HT-29 (cell line): ENCODE results near the gene IKBKE. TPM values are rescaled to one million over a fixed set of nuclear protein-coding genes. Genes with fewer than 3 reads are reported as not detected.
A peak's percentile ranks its signal among the peaks of the same experiment; 100 is the strongest.

Source experiments
- DNase-seq: peaks from one replicate; pipeline ENCODE4 v3.0.0-alpha.2; 2015; ENCODE audit warnings: low spot score
- total RNA-seq: library from RNA; depleted of rRNA; stranded (reverse); fragments of >200 nt; shearing (Covaris generic); gene quantifications from 2 replicates; pipeline ENCODE4 v1.2.3, GENCODE V29; 2014; rRNA removed

The IKBKE gene
- 11.7 and 12.0 TPM in 2 replicates for total RNA-seq

DNA sequence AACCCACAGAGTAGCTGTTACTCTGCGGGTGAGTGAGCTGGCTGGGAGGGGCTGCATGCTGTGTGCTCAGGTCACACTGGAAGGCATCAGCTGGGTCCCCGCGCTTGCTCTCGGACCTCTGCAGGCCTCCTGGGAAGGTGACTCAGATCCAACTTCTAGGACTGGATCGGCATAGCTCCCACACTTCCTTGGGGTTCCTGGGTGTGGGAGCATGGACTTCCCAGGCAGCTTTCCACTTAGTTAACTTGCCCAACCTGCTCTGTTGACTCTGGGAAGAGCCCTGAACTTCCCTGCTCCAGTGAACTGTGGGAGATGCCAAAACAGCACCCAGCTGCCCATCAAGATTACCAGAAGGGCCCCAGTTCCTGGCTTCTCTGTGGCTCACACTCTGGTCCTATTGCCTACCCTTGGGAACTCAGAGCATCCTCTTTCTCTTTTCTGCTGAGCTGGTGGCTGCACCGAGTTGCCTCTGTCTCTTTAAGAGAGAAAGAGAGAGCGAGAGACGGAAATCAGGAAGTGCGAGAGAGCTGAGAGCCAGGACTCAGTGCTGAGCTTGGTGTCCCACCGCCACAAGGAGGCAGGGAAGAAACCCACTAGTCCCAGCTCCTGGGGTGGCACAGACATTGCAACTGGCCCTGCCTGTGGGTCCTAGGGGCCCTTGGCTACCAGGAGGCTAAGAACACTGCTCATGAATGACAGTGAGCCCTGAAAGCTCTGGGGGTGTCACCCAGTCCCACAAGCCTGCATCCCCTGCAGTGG is at the start of gene IKBKE:
Gene IKBKE (plus strand): TSS at position 544 of the 759 bp plus-strand sequence. CDS start 2,752 bp downstream, outside the sequence.
- peak; percentile 81 for DNase-seq

DNA sequence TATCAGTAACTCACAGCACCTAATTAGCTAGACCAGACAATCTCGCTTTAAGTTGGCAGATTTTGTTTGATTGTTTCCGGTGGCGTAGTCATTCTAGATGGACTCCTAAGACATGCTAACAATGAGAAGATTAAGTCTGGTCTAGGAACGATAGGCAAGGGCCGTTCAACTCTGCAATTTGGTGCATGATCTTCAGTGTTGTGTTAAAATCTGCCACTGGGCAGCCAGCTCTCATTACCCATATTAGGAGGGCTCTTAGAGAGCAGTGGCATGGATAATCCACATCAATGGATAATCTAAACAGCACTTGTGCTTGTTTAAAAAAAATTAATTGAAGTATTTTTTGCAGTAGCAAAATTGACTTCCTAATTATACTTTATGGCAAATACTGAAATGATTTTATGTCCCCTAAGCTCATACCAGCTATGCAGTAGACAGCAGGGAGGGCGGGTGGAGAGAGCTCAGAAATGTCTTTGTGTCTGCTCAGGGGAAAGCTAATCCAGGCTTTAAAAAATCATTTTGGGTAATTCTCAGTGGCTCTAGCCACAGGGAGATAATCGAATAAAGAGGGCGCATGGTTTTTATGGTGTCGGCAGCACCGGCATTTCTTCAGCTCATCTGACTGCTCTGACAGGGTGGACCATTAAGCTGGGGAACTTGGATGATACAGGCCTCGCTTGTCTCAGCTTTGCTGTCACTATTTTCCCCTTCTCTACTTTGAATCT is 48.5 kb upstream of the IKBKE start:
- DNase-seq: no peak

DNA sequence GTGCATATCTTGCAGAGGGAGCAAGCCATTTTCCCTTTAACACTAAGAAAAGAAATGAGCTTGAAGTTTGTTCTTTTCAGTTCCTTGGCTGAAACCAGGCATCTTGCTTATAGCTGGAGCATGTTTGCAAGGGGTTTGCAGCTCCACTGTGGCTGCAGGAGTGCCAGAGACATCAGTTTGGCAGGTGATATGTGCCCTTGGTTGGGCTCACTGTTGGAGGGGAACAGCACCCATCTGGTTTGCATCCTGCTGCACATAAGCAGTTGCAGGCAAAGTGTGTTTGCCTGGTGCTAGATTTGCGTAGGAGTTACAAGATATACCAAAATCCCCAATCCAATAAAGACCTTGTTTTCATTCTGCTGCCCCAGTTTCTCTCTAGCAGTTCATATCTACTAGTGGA is 47.8 kb upstream of the IKBKE start:
- DNase-seq: no peak

DNA sequence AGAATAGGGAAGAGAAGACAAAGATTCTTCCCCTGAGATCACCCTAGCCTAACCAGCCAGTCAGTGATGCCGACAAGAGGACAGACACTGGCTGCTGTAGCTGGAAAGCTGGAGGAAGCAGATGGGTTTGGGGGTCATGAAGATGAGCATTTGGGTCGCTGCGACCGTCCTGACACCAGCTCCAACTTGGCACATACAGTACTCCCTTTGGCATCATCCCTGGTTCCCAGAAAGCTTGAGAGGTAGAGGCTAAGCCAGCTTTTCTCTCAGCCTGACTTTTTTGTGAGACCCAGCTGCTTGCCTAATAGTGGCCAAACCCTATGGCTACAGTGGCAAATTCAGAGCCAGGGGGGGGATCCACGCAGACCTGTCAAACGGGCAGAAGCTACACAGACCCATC is 43.0 kb upstream of the IKBKE start:
- DNase-seq: no peak

DNA sequence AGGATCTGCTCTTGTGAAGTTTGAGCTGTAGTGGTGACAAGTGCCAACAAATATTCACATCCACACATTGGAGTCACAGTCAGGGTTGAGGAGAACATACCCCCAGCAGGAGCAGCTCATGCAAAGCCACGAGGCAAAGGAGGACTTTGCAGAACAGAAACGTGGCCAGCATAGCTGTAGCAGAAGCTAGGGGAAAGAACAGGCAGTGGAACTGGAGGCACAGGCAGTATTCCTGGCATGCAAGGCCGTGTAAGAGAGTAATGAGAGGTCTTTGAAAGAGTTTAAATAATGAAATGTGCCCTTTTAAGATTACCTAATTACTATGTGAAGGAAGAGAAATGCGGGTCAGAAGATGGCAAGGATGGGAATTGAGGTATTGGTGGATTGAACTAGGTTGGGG is 40.9 kb upstream of the IKBKE start:
- DNase-seq: no peak

DNA sequence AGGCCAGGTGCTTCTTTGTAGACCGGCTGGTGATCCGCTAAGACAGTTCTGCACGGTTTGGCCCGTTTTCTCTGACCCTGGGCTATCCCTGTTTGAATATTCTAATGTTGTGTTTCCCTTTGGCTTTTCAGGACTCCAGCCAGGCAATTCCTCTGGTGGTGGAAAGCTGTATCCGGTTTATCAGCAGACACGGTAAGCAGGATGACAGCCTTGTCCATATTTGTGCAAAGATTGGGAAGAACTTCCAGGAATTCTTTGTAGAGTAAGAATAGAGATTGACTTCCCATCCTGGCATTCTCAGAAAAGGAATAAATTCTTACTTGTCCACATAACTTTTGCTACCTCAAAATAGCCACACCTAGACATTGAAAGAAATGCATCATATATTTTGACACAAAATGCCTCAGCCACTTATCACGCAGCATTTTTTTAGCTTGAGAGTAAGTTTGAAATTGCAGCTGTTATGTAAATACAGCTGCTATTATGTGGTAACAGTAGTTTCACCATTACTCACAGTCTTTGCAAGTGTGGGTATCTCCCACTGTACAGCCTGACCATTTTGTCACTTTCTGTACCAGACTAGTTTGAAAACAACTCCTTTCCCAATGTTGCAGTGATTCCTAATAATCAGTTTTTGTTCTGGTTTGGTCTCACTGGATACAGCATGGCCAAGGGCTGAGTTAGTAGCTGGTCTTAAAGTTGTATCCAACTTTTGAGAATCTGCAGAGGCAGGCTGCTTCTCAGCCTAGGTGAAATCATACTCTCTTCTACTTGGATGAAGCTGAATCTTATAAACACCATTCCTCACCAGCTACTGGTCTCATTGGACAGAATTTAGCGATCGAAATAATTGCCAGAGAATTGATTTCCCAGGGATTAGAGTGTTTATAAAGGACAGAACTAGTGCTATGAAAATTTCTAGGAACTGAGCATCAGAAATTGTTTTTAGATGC is 40.0 kb upstream of the IKBKE start:
- no peak for DNase-seq

DNA sequence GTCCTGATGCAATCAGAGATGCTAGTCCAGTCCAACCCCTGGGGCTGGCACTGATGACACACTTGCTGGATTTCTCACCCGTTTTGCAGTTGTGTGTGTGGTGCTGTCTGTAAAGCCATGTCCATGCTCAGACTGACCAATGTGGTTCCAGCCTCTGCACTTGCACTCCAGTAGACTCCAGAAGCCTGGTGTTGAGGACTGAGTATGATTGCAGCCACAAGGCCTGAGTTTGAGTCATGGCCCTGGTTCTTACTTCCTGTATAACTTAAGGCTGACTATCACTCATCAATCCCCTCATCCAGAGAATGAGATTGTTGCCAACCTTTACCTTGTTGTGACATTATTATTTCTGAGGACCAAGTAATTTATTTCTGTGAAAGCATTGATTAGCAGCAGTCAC is 34.8 kb upstream of the IKBKE start:
- DNase-seq: no peak

DNA sequence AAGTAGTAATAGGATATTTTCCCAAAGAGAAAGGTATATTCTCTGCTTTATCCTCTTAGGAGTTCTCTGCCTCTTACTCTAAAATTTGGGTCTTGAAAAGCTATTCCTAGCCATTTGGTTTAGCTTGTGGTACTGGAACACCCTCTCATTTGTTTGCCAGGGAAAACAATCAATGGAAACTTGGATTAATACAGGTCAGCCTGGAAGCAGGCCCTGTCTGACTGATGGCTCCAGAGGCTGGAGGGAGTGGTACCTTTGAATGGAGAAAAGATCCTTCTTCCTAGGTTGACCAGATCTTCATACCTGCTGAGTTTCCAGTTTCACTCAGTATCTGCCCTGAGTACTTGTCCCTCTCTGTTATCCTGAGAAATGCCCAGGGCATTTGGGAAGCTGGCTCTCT is 31.7 kb upstream of the IKBKE start:
- DNase-seq: no peak

DNA sequence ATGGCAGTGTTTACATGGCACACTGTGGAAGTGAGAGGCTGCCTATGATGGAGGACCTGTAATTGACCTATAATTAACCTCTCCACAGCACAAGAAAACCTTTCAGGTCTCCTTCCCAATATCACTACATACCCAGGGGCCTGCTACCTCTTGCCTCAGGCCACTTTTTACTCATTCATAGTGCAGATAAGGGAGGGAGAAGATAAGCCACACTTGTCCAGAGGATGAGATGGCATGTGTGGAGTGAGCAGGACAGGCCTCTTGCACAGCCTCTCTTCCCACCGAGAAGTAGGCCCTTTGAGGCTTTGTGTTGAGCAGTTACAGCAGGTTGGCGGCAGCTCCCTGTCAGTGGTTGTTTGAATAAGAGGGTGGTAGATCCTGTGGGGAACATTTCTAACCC is 31.1 kb upstream of the IKBKE start:
- DNase-seq: no peak

DNA sequence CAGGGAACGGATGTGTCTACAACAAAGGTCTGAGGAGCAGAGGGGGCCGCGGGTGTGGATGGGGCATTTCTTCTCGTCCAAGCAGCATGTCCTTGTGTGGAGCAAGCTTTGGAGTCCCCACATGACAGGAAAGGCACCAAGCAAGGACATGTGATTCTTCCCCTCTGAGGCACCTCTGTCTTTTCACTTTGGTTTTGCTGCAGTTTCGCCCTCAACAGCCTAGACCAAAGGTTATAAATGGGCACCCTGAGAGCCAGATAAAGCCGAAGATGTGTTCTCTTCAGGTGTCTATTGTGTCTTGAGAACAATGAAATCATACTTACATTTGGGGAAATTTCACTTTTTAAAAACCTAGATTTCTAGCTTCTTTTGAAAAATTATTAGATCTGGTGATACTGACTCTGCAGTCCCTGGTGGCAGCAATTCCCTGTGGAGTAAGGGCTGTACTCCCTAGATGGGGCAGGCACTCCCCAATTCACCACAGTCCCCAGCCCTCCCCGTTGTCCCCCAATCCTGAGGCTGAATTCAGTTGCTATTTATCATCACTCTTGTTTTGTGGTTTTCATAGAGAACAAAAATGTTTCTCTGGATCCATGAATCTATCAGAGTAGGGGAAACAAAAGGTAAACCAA is 28.8 kb upstream of the IKBKE start:
- DNase-seq: no peak

DNA sequence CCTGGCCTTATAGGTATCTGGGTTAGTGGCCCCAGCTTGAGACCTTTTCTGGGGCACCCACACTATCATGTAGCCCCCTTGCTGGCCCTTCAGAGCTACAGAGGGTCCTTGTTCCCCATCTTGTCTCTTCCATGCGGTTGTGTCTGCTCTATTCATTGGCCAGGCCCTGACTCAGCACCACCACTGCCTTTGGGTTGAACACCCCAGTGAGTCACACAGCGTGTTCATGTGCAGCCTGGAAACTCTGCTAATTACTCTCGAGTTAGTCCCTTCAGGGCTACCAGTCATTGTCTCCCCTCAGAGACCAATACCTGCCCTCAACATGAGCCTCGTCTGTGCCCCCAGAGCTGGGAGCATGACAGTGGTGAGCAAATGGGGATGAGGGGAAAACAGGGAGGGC is 28.2 kb upstream of the IKBKE start:
- no peak for DNase-seq

DNA sequence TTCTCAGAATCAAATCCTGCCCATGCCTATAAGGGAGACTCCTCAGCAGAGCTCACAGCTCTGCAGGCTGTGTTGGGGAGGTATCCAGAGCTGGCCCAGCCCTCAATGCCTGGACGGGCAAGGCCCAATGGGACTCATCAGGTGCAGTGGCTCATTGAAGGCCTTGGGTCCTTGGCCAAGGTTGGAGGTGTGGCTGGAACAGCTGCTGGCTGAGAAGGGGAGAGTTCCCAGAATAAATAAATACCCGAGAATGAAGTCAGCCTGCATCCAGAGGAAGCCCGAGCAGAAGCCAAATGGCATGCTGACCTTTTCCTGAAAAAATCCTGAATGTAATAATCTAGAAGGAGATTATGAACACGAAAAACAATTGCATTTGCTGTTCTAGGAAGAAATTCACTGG is 25.2 kb upstream of the IKBKE start:
- no peak for DNase-seq

DNA sequence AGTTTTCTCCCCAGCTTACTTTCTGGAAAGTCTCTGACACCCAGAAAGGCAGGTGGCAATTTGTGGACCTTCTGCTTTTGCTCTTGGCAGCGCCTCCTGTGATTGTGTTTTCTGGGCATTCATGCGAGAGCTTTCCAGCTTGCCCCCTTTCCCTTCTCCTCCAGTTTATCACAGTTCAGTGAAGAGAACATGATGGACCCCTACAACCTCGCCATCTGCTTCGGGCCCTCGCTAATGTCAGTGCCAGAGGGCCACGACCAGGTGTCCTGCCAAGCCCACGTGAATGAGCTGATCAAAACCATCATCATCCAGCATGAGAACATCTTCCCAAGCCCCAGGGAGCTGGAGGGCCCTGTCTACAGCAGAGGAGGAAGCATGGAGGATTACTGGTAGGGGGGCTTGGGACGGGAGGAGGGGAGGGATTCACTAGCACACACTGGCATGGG is 24.3 kb upstream of the IKBKE start:
- no peak for DNase-seq

DNA sequence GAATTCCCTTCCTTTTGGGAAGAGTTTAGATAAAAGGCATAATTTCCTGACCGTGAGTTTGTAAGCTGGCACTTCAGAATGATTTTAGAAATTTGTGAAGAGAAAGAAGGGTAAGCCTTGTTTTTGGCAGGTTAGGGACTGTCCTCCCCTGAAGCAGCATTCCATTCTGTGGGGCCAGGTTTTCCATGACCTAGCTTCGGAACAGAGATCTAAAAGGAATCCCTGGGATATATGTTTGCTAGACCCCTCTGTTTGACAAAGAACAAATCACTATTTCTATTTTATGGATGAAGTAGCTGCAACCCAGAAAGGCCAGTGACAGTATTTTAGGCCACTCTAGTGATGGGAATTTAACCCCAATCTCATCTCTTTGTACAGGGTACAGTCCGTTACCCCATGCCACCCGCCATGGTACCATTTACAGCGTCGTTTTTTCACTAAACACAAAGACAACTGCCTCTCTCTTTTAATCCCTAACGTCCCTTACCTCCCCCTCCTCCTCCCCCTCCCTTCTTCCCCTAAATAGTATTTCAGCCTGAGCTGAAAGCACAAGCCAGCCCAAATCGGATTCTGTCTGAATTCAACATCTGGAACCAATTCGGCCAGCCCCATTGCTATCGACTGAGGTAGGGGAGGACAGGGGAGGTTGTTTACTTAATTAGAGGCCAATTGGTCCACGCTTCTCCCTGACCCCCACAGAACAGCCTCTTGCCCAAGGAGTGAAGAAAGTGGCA is 23.4 kb upstream of the IKBKE start:
- DNase-seq: no peak

DNA sequence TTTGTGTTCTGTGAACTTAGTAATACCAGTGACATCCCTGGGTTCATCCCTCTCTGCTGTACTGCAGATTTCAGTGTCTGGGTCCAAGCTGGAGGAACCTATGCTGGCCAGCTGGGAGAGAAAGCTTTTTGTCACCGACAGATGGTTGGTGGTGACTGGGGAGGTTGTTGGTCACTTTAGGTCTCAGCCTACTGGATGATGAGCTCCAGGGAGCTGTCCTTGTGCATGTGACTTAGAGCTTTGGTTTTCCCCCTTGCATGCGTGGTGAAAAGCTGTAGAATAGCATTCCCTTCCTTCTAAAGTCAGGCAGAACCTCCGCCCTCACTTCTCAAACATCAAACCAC is 22.9 kb upstream of the IKBKE start:
- no peak for DNase-seq

DNA sequence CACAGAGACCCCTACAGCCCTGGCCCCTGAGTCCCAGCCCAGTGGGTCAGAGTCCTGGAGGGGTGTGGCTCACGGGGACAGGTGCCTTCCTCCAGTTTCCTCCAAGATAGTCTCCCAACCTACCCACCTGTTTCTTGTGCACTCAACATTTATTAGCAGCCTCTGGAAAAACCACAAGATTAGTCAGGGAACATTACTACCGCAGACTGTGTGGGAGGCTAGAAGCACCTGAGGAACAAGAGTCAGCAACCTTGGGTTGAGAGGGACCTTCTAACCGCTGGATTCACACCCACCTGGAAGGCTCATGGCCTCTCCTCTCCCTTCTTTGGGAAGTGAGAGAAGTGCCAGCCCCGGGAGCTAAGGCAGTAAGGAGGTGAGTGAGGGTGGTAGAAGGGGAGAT is 22.5 kb upstream of the IKBKE start:
- no peak for DNase-seq

DNA sequence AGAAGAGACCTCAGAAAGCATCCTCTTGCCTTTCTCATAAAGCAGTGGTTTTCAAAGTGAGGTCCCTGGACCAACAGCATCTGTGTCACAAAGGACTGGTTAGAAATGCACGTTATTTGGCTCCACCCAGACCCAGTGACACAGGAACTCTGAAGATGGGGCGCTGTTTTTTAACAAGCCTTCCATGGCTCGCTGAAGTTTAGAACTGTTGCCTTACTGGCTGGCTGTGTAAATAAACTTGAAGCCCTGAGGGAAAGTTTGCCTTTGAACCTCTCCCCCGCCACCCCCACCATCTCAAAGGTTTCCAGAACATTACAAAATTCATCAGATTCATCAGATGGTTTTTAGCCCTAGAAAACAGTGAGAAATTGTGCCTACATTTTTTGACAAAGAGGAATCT is 21.8 kb upstream of the IKBKE start:
- DNase-seq: no peak

DNA sequence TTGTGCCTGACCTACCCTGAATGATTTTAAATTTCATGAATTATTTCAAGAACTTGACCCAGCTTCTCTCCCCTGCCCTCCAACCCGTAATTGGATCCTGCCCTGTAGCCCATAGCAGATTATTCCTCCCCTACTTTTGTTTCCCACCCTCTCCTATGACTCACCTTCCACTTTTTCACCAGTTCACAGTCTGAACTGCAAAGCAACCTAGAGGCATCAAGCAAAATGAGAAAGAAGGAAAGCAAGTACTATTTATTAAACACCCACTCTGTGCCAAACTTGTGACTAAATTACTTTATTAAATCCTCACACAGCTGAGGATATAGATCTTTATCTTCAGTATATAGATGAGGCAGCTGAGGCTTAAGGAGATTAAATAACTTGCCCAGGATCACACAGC is 20.7 kb upstream of the IKBKE start:
- no peak for DNase-seq

DNA sequence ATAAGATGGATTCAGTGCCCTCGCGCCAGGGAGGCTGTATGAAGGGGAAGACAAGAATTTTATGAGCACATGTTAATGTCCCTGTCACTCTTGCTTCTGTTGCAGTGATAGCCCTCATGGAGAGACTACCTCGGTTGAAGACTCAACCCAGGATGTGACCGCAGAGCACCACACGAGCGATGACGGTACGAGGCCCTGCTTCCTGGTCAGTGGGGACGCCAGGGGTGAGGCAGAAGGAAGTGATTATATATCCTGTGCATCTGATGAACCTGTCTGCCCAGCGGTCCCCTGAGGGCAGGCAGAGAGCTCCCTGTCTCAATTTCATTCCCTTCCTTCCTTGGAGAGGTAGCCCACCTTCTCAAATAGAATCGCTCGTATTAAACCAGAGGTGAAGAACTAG is 20.0 kb upstream of the IKBKE start:
- no peak for DNase-seq

DNA sequence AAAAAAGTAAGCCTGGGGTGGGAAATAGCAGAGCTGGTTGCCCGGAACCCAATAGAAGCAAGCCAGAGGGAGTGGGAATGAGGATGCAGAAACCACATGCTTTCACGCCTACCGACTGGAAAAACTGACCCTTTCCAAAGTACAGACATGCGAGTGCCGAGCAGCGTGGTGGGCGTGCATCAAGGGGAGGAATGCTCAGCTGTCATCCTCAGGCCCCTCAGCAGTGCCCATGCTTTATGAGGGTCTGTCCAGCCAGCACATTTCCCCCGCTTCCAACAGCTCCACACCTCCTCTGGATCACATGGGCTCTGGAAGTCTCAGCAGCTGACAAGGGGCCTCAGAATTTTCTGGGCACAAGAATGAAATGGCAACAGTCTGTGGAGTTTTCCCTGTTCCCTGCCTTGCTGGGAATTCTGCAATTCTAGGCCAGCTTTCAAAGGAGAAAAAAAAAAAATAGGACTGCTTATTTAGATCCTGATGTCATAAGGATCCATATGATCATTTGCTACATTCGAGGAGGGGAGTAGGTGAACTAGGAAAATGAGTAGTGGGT is 19.1 kb upstream of the IKBKE start:
- DNase-seq: no peak

DNA sequence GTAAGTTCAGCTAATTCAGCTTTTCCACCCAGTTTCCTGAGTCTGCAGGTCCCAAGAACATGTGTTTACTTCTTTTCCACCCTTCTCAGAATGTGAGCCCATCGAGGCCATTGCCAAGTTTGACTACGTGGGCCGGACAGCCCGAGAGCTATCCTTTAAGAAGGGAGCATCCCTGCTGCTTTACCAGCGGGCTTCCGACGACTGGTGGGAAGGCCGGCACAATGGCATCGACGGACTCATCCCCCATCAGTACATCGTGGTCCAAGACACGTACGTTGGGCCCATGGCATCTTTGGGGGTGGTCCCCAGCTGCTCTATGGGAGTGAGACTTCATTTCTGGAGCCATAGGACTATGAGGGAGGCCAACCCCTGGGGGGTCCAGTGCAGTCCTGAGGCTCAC is 17.2 kb upstream of the IKBKE start:
- no peak for DNase-seq
